K562 (cell line): ENCODE results near the gene ECT2L. TPM values are rescaled to one million over a fixed set of nuclear protein-coding genes. Genes with fewer than 3 reads are reported as not detected.

Source experiments
- ATAC-seq: fragments of 200-7000 bp; cut with Tn5 transposase; 3 replicates; pipeline ENCODE4 v1.9.1; 2020; ENCODE audit warnings: moderate library complexity
- Bru-seq: library from RNA; stranded (reverse); fragments of 400-500 nt; gene quantifications from one replicate; lab custom pipeline; 2021; lab: Mats Ljungman, UMichigan
- BruChase-seq, 2 experiments: library from RNA; stranded (reverse); fragments of 400-500 nt; gene quantifications; one replicate each; lab custom pipeline; 2021; lab: Mats Ljungman, UMichigan
- BruUV-seq: library from RNA; stranded (reverse); fragments of 400-500 nt; replicated peaks from 2 replicates; lab custom pipeline; 2021; lab: Mats Ljungman, UMichigan
- CTCF ChIA-PET: fragments of 300-600 bp; formaldehyde crosslinking; extraction: SDS; loops from one replicate; lab custom pipeline; 2021; ENCODE audit warnings: low intra/inter-chr PET ratio; lab: Yijun Ruan, JAX
- POLR2A ChIA-PET: fragments of 300-600, 350-650 bp; sonication (Branson Sonifier 250); formaldehyde crosslinking; extraction: SDS; loops from one replicate; lab custom pipeline; 2021; ENCODE audit warnings: antibody characterized with exemption, inconsistent platforms; lab: Yijun Ruan, JAX
- DNase-seq, 4 experiments: peaks; one replicate each; pipeline versions ENCODE4 v3.0.0 to v3.0.0-alpha.2; 2011 to 2018; ENCODE audit warnings: low spot score in 3 of 4, mixed read lengths in 3 of 4; ENCODE audit errors: extremely low read depth in 1 of 4
- FAIRE-seq: peaks from 2 replicates; lab custom pipeline; 2011; peaks lifted over from hg19 to GRCh38; lab: Jason Lieb, UNC
- H2AFZ ChIP-seq: 2 replicates; pipeline ENCODE4 v1.6.0; 2011; ENCODE audit warnings: low read depth, low read length, control low read depth, inconsistent platforms
- H3K27ac ChIP-seq: fragments of 200-600 bp; 3 replicates; pipeline ENCODE4 v1.8.0; 2011; ENCODE audit warnings: low read depth, mild to moderate bottlenecking, control low read depth, inconsistent platforms, low read length, moderate library complexity, mixed read lengths; ENCODE audit errors: extremely low read depth
- H3K27me3 ChIP-seq, 2 experiments: fragments of 300-600 bp in 1 of 2; 2 replicates in 1 of 2; 3 replicates in 1 of 2; pipeline versions ENCODE4 v1.6.0 to v1.8.0; 2011; ENCODE audit warnings: inconsistent platforms in 2 of 2, low read length in 2 of 2, mild to moderate bottlenecking in 1 of 2, mixed read lengths in 1 of 2, moderate library complexity in 1 of 2; ENCODE audit not compliant: control insufficient read depth in 2 of 2, insufficient read depth in 2 of 2
- H3K36me3 ChIP-seq: fragments of 300-600 bp; 3 replicates; pipeline ENCODE4 v1.8.0; 2011; ENCODE audit warnings: mild to moderate bottlenecking, low read length, inconsistent platforms; ENCODE audit not compliant: control insufficient read depth, insufficient read depth
- H3K4me1 ChIP-seq, 2 experiments: fragments of 200-600 bp in 1 of 2; replicated peaks in 1 of 2; 2 replicates in 1 of 2; 3 replicates in 1 of 2; pipeline versions ENCODE4 v1.5.1 to v1.8.0; 2011; ENCODE audit warnings: inconsistent platforms in 2 of 2, low read length in 2 of 2, mild to moderate bottlenecking in 1 of 2, mixed read lengths in 1 of 2, moderate library complexity in 1 of 2; ENCODE audit not compliant: control insufficient read depth in 2 of 2, insufficient read depth in 2 of 2
- H3K4me2 ChIP-seq: 2 replicates; pipeline ENCODE4 v1.6.1; 2011; ENCODE audit warnings: low read length, control low read depth, inconsistent platforms, mixed read lengths; ENCODE audit not compliant: insufficient read depth
- H3K4me3 ChIP-seq: fragments of 200-600 bp; sonication (generic), shearing (Covaris generic); 2 replicates; pipeline ENCODE4 v1.5.1; 2016; ENCODE audit warnings: control low read depth, inconsistent platforms
- H3K79me2 ChIP-seq: fragments of 200-600 bp; 3 replicates; pipeline ENCODE4 v1.8.0; 2011; ENCODE audit warnings: low read length, inconsistent platforms; ENCODE audit not compliant: control insufficient read depth, insufficient read depth
- H3K9ac ChIP-seq, 2 experiments: 2 replicates each; pipeline versions ENCODE4 v1.6.0 to v1.6.1; 2011; ENCODE audit warnings: low read depth in 2 of 2, low read length in 2 of 2, control low read depth in 1 of 2, inconsistent platforms in 1 of 2, mild to moderate bottlenecking in 1 of 2, mixed read lengths in 1 of 2; ENCODE audit not compliant: insufficient read depth in 1 of 2
- H3K9me1 ChIP-seq: one replicate; pipeline ENCODE4 v1.6.0; 2011; ENCODE audit warnings: inconsistent platforms, mild to moderate bottlenecking, low read length, moderate library complexity; ENCODE audit not compliant: control insufficient read depth, insufficient read depth
- H3K9me3 ChIP-seq: replicated peaks from 2 replicates; pipeline ENCODE4 v1.5.1; 2011; ENCODE audit warnings: low read depth, low read length, inconsistent platforms; ENCODE audit not compliant: control insufficient read depth, insufficient read depth
- H4K20me1 ChIP-seq: replicated peaks from 2 replicates; pipeline ENCODE4 v1.6.1; 2011; ENCODE audit warnings: low read length, inconsistent platforms, mixed read lengths; ENCODE audit not compliant: control insufficient read depth, insufficient read depth
- ATF6 ChIP-seq: sonication (generic); formaldehyde crosslinking; IDR thresholded peaks from 2 replicates; pipeline ENCODE4 v1.4.0; 2020; ENCODE audit warnings: mild to moderate bottlenecking, missing genetic modification reagents
- BCLAF1 ChIP-seq, 2 experiments: fragments of 450-650 bp in 1 of 2; IDR thresholded peaks; 2 replicates each; pipeline ENCODE4 v1.6.1; 2011 to 2017; ENCODE audit warnings: low read depth in 2 of 2, antibody characterized with exemption in 1 of 2, borderline replicate concordance in 1 of 2, low read length in 1 of 2, mild to moderate bottlenecking in 1 of 2, mixed read lengths in 1 of 2; ENCODE audit not compliant: control insufficient read depth in 1 of 2
- E2F3 ChIP-seq: fragments of 250-450 bp; sonication (Bioruptor Pico); IDR thresholded peaks from 2 replicates; pipeline ENCODE4 v1.4.0; 2020; ENCODE audit warnings: mild to moderate bottlenecking
- EP400 ChIP-seq: fragments of 450-650 bp; IDR thresholded peaks from 2 replicates; pipeline ENCODE4 v1.6.1; 2017; ENCODE audit warnings: antibody characterized with exemption, mild to moderate bottlenecking, moderate library complexity
- ERF ChIP-seq: fragments of 450-650 bp; formaldehyde crosslinking; IDR thresholded peaks from 2 replicates; pipeline ENCODE4 v1.4.0; 2020; ENCODE audit warnings: mild to moderate bottlenecking, mixed read lengths
- JUND ChIP-seq, 2 experiments: IDR thresholded peaks; 2 replicates in 1 of 2; 3 replicates in 1 of 2; pipeline ENCODE4 v1.6.1; 2011; ENCODE audit warnings: borderline replicate concordance in 2 of 2, low read depth in 2 of 2, low read length in 2 of 2, improper control_type of control experiment in 1 of 2, missing biosample characterization in 1 of 2, missing genetic modification characterization in 1 of 2, missing genetic modification reagents in 1 of 2
- MTA1 ChIP-seq: fragments of 450-650 bp; IDR thresholded peaks from 2 replicates; pipeline ENCODE4 v1.6.1; 2017; ENCODE audit warnings: borderline replicate concordance
- TFE3 ChIP-seq: fragments of 450-650 bp; formaldehyde crosslinking; IDR thresholded peaks from 2 replicates; pipeline ENCODE4 v1.4.0; 2020; ENCODE audit warnings: mild to moderate bottlenecking, mixed read lengths
- WGBS: fragments of 100-300 bp; shearing (Covaris generic); methylation state at CpG from one replicate; pipeline ENCODE4 v1.1.6; 2016; ENCODE audit warnings: low coverage, mixed read lengths; ENCODE audit not compliant: insufficient coverage; ENCODE audit errors: missing lambda C conversion rate; 5-methylcytosine and 5-hydroxymethylcytosine counted together
- in situ Hi-C: fragments of 300-500 bp; cut with MboI; formaldehyde crosslinking; loops from 4 replicates; pipeline ENCODE4 v1.15.0; 2018; ENCODE audit warnings: inconsistent platforms, mixed read lengths
- intact Hi-C: fragments of 100-400 bp; cut with micrococcal nuclease; formaldehyde crosslinking; loops from 2 replicates; pipeline ENCODE4 v1.14.2; 2022
- long read RNA-seq, 3 experiments: library from polyadenylated mRNA in 2 of 3; library from RNA in 1 of 3; unstranded in 2 of 3; stranded (forward) in 1 of 3; transcript quantifications; one replicate each; pipeline ENCODE4 v2.0.0, GENCODE V29; 2019 to 2022
- polyA minus RNA-seq, 3 experiments: library from RNA; depleted of rRNA, polyadenylated mRNA; stranded (reverse); fragments of >200 nt; gene quantifications; 2 replicates each; pipeline ENCODE4 v1.2.3, GENCODE V29; 2011
- polyA plus RNA-seq, 8 experiments: library from polyadenylated mRNA; depleted of rRNA in 4 of 8; stranded (reverse) in 5 of 8; unstranded in 3 of 8; fragments of >200 nt; fragmentation: Nextera tagmentation in 2 of 8; fragmentation: Illumina TruSeq in 1 of 8; extraction: Ambion mirVana in 2 of 8; extraction: Trizol in 1 of 8; gene quantifications; 2 replicates each; pipeline versions ENCODE4 v1.2.1 to v1.2.3, GENCODE V29; 2011 to 2014; ENCODE audit warnings: inconsistent platforms in 1 of 8, missing spikeins in 1 of 8
- total RNA-seq, 7 experiments: library from RNA; depleted of rRNA in 6 of 7; stranded (reverse); fragments of >200 nt in 6 of 7; fragmentation: Illumina TruSeq in 2 of 7; extraction: Trizol in 2 of 7; gene quantifications; 2 replicates each; pipeline versions ENCODE4 v1.2.1 to v1.2.3, GENCODE V29; 2011 to 2021; ENCODE audit warnings: low replicate concordance in 1 of 7

Gene ECT2L
- total RNA-seq (2011; cell fraction: chromatin; rRNA removed; ENCODE audit: low replicate concordance): not detected in 2 replicates
- total RNA-seq (2011; cell fraction: nucleolus; rRNA removed): not detected in 2 replicates
- total RNA-seq (2011; cell fraction: nucleoplasm; rRNA removed): not detected in 2 replicates
- not detected in 2 replicates for total RNA-seq (2014; rRNA removed)
- not detected in 2 replicates for total RNA-seq (2014; rRNA removed; fragmentation: Illumina TruSeq; extraction: Trizol)
- not detected in 2 replicates for total RNA-seq (2015; rRNA removed; fragmentation: Illumina TruSeq; extraction: Trizol)
- not detected in 2 replicates for total RNA-seq (2021)
- not detected in 2 replicates for polyA plus RNA-seq (2011; rRNA removed)
- polyA plus RNA-seq (2011; cell fraction: cytosol; rRNA removed): not detected in 2 replicates
- not detected in 2 replicates for polyA plus RNA-seq (2011; cell fraction: nucleus; rRNA removed)
- polyA plus RNA-seq (2012): 0.01 and 0.08 TPM in 2 replicates
- polyA plus RNA-seq (2014; fragmentation: Illumina TruSeq; extraction: Trizol): not detected in 2 replicates
- under 1 TPM; 0.03 to 0.04 TPM for polyA plus RNA-seq (2014; fragmentation: Nextera tagmentation; extraction: Ambion mirVana)
- not detected in 2 replicates for polyA plus RNA-seq (2014; rRNA removed)
- not detected in 2 replicates for polyA minus RNA-seq (2011; rRNA and poly(A)+ RNA removed)
- polyA minus RNA-seq (2011; cell fraction: cytosol; rRNA and poly(A)+ RNA removed): not detected in 2 replicates
- not detected in 2 replicates for polyA minus RNA-seq (2011; cell fraction: nucleus; rRNA and poly(A)+ RNA removed)
- percentile 19 among the genes with signal in this experiment for Bru-seq, nascent RNA
- percentile 29 among the genes with signal in this experiment for BruChase-seq, experiment 1, labeled RNA remaining after a 2-hour chase
- BruChase-seq, experiment 2, labeled RNA remaining after a 6-hour chase: percentile 25 among the genes with signal in this experiment
- long read RNA-seq, experiment 1: 0 reads
- long read RNA-seq, experiment 2: 0 reads
- long read RNA-seq, experiment 3: 0 reads

GRCh38 chr6:138795809-138796603 lies at the start of gene ECT2L:
TSS of gene ECT2L (plus strand) at chr6:138796087. CDS start at chr6:138813275, 17,188 bp downstream.
- H3K9ac ChIP-seq: no peak within 1 kb of the TSS
- no peak within 1 kb of the TSS for H3K4me2 ChIP-seq
- no peaks in the 10 kb centered on the region for H3K79me2 ChIP-seq
- no peaks in the 10 kb centered on the region for H3K9me1 ChIP-seq
- DNase-seq: peak in 1 of 4 experiments; percentile 12
- TF ChIP-seq E2F3: no peak
- no peak for TF ChIP-seq BCLAF1 (IDR thresholded peaks at IDR 0.05; ENCODE audit: borderline replicate concordance in 1 of 2, control insufficient read depth in 1 of 2, low read depth in 2 of 2, low read length in 1 of 2)
- TF ChIP-seq MTA1: no peak
- TF ChIP-seq ATF6 (CRISPR knock-in tag): no peak
- TF ChIP-seq ERF: no peak
- no peak for TF ChIP-seq TFE3 (CRISPR knock-in tag)
- TF ChIP-seq EP400: no peak
- TF ChIP-seq JUND (IDR thresholded peaks at IDR 0.05; ENCODE audit: borderline replicate concordance, low read depth, low read length): no peak
- no peak for TF ChIP-seq JUND (tag; IDR thresholded peaks at IDR 0.05; ENCODE audit: borderline replicate concordance, low read depth, low read length)
- TF ChIP-seq, all 486 proteins: peak for 0
- H3K4me3 ChIP-seq: no peak within 1 kb of the TSS
- H2AFZ ChIP-seq: no peak within 1 kb of the TSS
- no peaks in the 10 kb centered on the region for H3K36me3 ChIP-seq
- peaks cover 30 to 34% of the 10 kb centered on the region in 2 experiments; a peak in 3 of 5 replicates for H3K27me3 ChIP-seq
- H3K9me3 ChIP-seq: no peaks in the 10 kb centered on the region
- ChIA-PET POLR2A (no interaction called here), CTCF (no interaction called here)
- H3K27ac ChIP-seq: no peak within 1 kb of the TSS
- 23% methylated on average over 34 of the region's 50 CpGs for WGBS
- H3K4me1 ChIP-seq: peaks cover 0 to 7% of the 10 kb centered on the region in 2 experiments; a peak in 2 of 5 replicates
- BruUV-seq: no TSS peak
- FAIRE-seq: no peak
- no peaks in the 10 kb centered on the region for H4K20me1 ChIP-seq
- in situ Hi-C loops: no loop called here
- intact Hi-C loops: no loop called here
- ATAC-seq: peak; percentile 77
